SKM-1 treated with dmso at 0.1 percent for 144 hours (cell line): Measurements from ENCODE around the gene FLT1.

Experiments
- DNase-seq: peaks from one replicate; lab custom pipeline; 2025; ENCODE audit not compliant: unreplicated experiment; lab: John Stamatoyannopoulos, UW

The FLT1 gene

DNA sequence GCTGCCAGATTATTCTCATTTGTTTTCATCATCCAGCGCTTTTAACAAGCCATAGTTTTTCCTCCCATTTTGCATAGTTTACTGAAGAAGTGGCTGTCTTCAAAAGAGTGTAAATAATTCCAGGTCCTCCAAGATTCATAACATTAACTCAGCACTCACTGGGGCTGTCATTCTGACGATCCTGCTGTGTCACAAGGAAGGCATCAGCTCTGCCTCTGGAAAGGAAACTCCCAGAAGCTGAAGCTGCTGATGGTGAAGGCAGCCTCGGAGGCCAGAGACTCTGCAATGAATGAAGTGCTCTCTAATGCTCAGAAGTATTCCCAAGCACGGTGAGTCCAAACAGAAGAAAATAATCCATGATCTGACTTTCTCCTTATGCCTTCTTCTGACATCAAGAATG is 60.0 kb downstream of the FLT1 start:
- DNase-seq, result no peak

DNA sequence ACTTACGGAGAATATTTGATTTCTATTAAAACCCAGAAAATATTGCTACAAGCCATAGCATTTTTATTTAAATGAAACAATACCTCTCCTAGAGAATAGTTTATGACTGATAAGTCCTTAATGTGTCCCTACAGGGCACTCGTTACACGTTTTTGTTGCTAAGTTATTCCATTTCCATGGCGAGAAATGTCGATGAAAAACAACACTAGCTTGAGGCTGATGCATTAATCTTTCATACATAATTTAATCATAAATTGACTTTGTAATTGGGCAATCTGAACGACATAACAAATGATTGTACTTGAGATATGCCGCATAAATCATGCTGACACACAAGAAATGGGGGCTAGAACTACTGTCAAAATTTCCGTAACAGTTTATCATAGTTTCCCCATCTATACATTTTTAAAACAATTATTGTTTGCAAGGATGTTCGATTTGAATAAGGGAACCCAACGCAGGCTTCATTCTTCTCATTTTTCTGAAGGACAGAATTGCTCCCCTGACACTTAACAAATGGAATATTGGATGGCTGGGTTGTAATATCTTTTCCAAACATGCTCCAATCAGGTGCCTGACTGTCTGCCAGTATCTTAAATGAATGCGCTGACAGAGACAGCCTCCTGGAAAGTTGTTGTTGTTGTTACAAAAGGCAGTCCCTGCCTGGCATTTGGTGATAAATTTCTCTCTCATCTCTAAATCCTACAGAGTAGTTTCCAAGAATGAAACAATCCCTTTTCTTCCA is 61.9 kb downstream of the FLT1 start:
- no peak for DNase-seq

DNA sequence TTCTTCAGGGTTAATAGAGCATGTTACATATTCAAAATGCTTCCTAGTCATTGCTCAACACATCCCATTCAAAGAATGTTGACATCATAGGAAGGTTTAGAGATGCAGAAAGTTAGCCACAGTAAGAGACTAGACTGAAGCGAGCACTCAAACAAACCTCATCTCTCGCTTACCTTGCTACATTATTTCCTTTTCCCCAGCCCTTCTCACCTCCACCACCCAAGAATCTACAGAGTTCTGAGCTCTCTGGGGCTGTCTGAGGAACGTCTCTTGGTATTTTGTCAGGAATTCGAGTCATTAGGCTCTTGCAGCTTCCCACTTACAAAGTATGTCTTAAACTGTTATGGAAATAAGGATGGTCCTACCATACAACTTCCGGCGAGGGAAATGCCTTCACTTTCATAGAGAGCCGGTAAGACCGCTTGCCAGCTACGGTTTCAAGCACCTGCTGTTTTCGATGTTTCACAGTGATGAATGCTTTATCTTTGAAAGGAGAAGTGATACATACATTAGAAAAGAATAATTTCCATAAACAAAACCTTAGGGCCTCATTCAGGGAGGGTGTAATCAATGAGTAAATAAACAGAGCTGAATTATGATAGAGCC is 65.1 kb downstream of the FLT1 start:
- no peak for DNase-seq

DNA sequence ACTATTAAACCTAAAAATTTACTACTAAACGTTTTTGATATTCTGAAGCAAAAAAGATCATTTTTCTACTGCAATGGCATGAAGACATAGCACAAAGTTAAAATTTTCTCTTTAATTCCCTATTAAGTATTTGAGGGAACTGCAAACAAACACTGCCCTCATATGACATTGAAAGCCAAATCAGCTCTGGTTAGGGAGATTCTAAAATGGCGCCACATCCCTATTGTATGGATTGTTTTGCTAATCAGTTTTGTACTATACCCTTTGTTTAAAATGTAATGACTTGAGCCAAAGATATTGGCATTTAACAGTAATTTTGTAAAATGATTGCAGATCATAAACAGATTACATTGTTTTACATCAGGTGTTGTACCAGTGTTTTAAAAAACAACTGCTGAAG is 65.8 kb downstream of the FLT1 start:
- DNase-seq, result no peak

DNA sequence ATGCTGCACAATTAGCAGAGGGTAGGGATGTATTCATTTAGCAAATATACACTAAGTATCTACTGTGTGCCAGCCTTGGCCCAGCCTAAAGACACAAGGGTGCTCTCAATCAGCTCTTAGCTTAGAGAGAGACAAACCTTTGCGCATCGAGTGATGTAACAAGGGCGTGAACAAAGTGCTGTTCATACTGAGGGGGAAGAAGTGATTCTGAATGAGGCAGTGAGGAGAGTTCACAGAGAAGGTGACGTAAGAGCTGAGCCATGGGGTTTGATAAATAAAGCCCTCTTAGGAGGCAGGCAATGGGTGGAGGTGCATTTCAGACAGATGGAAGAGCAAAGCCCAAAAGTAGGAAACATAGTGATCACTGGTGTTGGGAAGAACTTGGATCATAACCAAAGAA is 68.5 kb downstream of the FLT1 start:
- DNase-seq, result no peak

DNA sequence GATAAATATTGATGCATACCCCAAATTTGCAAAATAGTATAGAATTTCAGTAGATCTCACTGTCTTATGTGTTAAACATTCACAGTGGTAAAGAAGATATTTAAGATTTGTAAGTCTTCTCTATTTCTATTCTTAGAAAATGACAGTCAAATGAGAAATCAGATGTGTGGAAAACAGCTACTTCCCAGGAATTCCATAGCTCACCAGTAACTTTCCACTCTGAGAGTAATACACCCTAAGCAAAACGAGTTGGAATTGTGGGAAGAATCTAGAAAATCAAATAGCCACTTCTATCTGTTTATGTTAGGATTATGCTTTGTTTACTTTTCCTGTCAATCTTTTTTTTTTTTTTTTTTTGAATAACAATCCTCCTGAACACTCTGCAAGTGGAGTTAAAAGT is 69.1 kb downstream of the FLT1 start:
- no peak for DNase-seq

DNA sequence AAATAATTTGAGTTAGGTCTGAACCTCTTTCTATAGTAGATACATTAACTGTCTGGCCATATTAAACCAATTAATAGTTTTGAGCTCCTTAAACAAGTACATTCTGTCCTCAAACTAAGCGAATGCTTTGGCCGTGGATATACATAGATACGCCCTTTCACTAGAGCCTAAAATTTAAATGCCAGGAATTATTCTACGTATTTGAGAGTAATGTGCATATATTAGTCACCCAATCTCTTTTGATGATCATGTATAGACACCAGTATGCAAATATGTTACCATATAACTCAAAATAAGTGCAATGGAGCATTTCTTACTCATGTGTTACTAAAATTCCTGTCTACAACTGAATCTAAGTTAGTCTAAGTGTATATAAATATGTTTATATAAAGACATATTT is 70.4 kb downstream of the FLT1 start:
- DNase-seq, result no peak

DNA sequence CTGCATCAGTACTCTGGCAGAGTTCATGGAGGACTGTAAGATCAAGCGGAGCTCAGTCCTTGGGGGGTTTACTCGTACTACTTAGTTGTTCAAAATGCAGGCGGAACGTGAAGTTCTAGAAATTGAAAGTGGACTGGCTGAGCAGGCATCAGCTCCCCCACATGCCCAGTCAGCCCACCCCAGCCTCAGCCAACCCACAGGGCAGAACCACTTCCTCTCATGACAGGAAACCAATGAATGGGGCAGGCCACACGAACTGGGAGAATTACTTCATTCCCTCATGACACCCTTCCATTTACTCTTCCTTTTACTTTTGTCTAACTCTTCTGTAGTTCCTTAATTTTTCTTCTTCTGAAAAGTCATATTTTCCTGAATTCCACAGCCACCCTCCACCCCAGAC is 71.9 kb downstream of the FLT1 start:
- peak; percentile 85 for DNase-seq

DNA sequence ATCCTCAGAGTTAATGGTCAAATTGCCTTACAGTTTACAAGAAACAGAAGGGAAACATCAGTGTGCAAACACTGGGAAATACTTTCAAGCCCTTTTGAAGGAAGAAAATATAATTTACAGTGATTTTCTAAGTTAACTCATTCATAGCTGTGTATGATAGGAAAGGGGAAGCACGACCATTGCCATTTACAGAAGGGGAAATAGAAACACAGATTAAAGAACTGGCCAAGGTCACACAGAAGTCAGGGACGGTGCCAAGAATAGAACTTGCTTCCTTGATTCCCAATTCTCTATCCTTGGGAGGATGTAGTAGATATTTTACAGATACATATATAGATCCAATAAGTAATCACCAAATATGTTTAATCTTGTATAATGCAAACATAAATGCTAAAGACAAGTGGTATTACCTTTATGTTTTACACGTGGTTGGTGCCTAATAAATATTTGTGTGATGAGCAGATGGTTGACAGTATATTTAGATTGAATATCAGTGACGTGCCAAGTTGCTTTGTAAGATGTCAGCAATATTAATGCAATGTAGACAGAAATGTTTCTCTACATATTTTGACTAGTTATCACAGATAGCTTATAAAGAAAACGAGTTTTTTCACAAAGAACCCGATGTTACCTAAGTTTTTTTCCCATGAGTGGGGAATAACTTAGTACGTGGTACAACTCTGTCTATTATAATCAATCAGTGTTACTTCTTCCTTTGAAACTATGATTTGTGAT is 73.1 kb downstream of the FLT1 start:
- DNase-seq, result peak; percentile 37

DNA sequence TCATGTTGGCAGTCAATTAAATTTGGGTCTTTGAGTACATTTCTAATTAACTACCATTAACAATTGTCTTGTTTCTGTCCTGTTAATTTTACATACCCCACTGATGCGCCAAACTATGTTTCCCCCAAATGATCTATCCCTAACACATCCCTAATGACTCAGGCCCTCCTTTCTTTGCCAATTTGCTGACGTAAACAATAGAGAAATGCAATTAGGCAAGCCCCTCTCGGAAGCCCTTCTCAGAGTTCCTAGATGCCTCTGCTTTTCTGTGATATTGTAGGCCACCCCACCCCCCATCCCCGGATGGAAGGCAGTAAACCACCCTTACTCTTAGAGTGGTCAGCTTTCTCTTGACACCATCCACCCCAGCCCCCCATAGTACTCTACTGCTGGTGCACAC is 74.2 kb downstream of the FLT1 start:
- no peak for DNase-seq

DNA sequence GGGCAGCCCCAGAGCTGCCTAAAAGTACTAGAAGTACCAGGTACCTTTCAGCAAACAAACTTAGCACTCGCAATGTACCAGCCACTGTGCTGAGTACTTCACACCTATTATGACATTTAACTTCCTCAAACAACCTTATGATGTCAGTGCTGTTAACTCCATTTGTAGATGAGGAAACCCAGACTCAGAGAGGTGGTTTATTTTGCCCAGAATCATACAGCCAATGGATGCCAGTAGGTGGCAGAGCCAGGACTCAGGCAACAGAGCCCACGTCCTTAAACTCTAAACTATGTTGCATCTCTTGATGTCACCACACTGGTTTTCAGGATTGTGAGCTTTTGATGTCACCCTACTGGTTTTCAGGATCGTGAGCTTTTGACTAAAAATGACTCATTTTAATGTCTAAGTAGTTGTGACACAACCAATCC is 78.9 kb downstream of the FLT1 start:
- peak; percentile 74 for DNase-seq

DNA sequence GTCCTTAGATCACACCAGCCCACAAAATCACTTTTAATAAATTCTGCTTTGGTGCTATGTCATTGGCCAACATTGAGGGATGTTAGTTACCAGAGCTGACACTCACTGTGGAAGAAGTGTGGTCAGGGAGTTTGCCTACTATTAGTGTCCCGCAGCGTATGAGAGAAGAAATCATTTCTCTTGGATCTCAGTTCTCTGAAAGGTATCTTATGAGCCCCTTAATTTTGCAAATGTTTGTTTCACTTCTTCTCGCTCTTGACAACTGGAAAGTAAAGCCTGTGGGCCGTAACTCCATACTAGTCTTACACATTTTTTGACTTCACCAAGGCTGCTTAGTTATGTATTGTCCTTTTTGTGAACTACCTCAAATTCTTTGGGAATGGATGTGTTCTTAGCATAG is 80.9 kb downstream of the FLT1 start:
- DNase-seq, result no peak

DNA sequence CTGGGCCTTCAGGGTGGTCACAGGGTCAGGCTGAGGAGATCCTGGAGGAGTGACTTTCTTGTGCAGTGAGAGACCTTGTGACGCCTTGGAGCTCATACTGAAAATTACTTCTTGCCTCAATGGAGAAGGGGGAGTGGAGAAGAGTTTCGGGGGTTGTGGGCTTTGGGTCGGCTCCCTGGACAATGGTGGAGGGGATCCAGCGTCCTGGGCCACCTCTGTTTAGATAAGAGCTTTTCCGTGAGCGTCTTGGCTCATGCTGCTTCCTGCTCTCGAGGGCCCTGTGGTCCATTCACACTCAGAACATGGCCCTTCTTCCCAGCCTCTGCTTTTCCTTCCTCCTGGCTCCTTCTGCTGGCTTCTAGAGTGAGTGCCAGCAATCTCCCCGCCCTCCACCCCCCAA is 81.9 kb downstream of the FLT1 start:
- DNase-seq, result no peak

DNA sequence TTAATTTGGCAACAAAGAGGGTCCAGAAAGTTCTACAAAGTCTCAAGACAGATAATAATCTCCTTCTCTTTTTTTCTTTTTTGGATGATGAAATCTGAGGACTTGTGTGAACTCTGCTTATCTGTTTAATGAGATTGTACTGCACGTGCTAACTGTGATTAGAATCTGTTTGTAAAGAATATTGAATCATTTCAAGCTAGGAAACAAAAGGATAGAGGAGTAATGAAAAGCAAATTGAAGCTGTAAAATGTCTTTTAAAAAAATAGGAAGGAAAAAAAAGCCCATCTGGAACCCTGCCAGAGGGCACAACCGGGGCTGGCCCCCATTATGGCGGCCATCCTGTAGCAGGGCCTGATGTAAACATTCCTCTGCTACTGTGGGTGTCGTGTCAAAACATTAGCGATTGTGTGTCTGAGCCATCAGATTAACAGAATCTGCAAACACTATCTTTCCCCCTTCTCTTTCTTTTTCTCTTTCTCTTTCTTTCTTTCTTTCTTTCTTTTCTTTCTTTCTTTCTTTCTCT is 83.0 kb downstream of the FLT1 start:
- no peak for DNase-seq

DNA sequence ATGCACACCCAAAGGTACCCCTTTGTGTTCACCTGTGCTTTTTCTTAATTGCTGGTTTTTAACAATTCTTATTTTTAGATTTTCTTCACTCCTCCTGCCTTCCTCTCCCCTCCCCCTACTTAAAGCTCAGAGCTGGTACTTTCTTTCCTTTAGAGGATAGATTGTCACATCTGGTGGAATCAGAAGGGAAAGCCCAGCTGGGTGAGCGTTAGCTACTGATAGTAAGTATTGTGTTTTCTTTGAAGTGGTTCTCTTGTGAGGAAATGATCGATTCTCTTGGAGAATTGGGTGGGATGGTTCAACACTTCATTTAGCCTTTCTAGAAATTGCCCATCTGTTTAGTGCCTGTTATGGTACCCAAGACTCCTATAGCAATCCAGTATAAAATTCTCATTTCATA is 84.8 kb downstream of the FLT1 start:
- DNase-seq, result no peak

DNA sequence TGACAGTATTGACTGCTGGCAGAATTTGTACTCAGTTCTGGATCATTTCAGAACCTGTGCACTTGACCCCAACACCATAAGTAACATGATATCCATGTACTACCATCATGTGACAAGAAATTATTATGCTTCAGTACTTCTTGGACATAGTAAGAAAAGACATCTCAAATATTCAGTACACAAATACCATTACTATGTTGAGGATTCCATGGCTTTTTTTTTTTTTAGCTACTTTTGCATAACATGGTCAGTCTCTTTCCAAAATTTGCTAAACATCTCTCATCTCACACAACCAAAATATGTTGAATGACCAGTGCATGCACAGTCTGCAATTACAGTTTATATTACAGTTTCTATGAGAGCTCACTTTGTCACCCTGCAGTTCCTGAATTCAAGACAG is 85.3 kb downstream of the FLT1 start:
- DNase-seq, result no peak

DNA sequence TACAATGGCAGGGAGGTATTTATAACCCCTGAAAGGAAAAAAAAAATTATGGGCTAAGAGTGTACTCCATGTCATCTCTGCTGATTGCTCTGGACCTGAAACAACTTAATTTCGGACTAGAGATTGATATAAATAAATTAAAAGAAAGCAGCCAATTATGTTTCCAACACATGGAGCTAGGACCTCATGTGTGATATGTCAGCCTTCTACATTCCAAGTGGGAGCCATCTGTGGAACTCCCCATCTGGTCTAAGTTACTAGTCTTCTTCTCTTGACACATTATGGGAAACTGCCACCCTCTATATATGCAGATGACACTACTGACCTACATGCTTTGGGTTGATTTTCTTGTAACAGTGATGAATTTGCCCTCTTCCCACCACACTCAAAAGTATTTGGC is 86.1 kb downstream of the FLT1 start:
- DNase-seq, result no peak

DNA sequence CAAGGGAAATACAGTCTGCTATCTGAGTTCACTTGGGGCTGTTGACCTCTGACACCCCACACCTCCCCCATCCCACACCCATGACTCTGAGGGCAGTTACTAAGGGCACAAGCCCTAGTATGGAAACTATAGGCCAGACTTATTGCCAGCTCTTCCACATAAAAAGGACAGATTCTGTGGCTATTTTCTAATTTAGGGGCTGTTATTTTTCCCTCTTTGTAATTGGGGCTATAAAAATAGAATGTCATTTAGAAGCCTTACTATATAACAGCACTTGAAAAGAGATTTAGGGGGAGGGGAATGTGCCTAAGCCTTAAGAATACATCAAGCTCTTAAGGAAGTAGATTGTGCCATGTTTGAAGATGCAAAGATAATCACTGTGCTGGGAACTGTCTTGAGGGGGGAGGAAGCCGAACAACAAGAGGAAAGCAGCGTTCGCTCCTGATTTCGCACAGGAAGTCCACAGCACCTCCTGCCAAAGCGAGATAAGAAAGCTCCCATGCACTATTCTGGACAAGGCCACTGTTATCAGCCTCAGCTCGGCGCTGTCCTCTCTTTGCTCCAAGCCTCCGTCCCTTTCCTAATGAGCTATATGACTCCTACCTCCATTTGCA is 86.6 kb downstream of the FLT1 start:
- peak; percentile 73 for DNase-seq

DNA sequence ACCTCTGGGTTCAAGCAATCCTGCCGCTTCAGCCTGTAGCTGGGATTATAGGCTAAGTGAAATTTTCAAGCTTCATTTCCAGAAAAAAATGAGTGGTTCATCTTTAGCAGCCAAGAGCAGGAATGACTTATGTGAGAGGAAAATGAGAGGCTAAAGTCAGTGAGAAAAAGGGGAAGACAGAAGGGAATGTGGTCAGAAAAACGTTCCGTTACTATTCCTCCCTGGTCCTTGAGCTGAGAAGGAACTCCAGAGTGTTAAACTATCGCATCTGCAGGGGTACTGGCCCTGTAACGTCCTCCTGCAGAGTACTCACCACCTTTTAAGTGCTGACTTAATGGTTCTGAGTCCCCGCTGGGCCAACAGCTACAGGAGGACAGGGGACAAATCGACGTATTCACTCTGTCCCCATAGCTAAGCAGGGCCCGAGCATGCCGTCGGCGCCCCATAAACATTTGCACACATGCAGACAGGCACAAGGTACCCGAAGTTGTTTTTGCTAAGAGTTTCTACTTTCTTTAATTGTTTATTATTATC is 88.1 kb downstream of the FLT1 start:
- no peak for DNase-seq

DNA sequence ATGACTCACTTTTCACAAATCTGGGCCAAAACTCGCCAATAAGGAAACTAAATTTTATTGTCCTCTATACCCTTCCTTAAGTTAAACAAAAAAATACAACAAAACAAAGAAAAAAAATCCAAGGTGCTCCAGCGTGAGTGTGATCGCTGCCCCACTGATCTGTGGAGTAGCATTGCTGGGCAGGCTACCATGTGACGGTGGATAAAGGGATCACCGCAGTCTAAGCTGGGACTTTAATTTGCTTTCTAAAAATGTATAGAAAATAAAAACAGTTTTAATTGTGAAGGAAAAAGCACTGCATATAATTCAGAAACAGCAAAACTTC is 92.9 kb downstream of the FLT1 start:
- DNase-seq, result no peak

DNA sequence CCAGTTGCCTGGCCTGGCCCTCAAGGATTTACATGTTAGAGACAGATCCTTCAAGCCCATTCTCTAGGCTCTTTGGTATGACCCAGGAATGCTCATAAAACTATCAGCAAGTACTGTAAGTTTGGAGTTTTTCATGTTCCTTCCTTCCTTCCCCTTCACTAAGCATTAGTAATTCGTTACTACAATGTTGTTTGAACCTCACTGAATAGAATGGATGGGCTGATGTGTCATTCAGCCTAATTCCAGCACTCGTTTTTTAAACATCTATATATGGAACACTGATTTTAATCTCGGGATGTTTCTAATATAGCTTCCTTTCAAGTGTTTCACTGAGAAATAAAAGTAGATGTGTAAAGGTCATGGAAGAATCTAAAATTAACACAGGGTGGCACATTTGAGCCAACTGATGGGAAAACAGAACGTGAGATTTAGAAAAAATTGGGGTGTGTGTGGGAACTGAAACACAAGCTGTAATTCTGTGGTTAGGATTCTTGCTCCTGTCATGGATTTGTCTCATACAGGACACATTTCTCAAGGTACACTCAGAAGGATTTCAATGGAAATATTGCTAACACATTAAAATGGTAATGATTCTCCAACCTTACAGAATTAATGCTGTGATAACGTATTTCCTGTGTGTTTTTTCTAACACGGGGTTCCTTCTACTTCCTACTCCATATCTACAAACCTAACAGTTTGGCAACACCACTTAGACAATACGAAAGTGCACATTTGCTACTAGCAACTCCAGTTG is 93.4 kb downstream of the FLT1 start:
- no peak for DNase-seq
